Renal cortical epithelial cell (primary cell): Measurements from ENCODE around the gene ARHGAP15. TPM values are rescaled to one million over a fixed set of nuclear protein-coding genes. Genes with fewer than 3 reads are reported as not detected.
A peak's percentile ranks its signal among the peaks of the same experiment; 100 is the strongest.

Experiments used
- DNase-seq: peaks from one replicate; pipeline ENCODE4 v3.0.0-alpha.2; 2011; ENCODE audit warnings: low read depth
- total RNA-seq: library from RNA; depleted of rRNA; stranded (reverse); fragments of >200 nt; gene quantifications from 2 replicates; pipeline ENCODE4 v1.2.3, GENCODE V29; 2014

Gene ARHGAP15
- total RNA-seq, 1 donor from 2014 or later = not detected

DNA sequence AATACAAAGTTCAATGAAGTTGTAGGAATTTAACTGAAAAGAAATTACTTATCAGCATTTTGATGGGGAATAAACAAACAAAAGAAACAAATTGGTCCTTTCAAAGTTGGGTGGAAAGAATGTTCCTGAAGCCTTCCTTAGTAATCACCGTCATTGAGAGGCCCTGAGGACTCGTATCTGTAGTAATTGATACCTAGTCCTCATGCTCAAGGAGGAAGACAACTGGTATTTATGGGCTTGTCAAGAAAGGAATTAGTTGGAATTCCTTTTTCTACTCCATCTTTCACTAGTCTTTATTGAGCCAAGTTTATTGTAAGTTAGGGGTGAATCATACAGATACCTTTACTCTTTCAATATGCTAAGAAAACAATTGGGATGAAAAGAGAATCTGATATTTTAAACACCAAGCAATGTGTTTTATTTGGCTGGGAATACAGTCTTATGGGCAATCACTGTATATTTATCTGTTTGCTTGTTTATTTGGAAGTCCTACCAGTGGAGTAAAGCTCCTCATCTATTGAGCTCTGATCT, 324.8 kb downstream of the ARHGAP15 start:
- no peak for DNase-seq

DNA sequence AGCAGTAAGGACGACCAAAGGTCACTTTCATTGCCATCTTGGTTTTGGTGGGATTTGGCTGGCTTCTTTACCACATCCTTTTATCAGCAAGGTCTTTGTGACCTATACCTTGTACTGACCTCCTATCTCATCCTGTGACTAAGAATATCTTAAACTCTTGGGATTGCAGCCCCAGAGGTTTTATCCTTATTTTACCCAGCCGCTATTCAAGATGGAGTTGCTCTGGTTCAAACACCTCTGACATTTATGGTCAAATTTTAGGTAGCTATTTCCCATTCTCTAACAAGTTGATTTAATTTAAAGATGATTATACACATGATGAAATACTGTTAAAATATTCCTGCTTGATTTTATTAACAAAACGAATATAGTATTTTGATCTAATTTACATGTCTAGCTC, 326.1 kb downstream of the ARHGAP15 start:
- no peak for DNase-seq

DNA sequence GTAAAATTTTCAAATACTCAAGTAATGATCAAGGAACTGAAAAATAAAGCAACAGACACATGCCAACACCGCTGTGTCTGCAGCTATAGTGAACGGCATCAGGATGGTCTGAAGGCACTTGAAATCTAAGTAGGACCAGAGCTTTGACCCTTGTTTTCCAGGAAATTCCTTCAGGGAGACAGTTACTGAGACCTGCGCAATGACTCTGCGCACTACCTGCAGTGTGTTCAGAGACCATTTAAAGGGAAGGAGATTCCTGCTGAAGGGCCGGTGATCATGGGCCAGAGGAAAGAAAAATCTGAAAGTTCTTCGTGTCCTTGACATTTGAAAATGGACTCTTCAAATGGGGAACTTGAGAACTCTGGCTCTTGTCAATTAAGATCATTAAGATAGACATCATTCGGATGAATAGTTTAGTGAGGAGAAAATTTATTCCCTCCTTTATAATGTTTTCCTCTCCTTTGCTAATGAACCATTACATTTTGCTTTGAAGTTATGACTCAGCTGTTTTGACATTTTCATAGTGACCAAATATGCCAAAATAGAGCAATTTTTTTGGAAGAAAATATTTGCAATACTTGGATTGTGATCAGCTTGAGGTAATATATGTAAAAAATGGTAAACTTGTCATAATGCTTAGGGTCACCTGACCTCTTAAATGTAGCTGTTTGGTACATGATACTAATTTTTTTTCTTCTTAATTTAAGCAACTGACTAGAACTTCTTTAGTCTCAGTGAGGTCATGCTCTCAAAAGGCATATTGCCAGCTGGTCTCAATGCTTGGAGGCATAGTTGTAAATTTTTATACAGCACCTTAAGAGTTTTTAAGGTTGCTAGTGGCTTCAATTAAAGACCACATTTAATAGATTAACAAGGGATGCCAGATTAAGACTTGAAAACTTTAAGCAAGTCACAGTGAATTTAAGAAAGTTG, 329.3 kb downstream of the ARHGAP15 start:
- peak; percentile 49 for DNase-seq

DNA sequence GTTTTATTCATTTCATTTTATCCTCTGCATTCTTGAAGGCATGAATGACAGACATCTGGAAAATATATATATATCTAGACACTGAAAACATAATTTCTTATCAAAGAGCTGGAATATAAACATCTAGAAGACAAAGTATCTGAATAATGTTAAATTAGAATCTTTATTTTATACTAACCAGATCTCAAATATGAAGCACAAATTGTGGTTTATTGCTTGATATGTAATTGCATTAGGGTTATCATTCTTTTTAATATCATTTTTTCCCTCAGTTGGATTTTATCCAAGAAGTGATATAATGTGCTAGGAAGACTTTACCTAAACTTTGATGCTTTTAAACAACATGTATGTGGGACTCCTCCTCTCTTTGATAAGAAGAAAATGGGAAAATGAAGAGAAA, 331.2 kb downstream of the ARHGAP15 start:
- DNase-seq = no peak

DNA sequence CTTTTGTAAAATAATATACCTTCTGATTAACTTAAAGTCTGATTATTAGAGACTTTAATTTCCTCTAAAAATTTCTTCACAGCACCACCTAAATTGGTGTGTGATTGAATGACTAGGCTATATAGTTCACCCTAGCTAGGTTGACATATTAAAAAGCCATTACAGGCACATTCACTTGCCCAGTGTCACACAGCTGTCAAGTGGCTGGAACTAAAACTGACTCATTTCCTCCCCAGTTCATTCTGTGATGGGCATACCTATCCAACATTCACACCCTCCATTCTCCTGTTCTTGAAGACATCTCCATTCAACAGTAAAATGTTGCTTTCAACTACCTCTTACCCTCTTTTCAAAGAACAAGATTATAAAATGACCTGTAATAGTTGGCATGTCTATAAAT, 334.5 kb downstream of the ARHGAP15 start:
- DNase-seq = peak; percentile 1

DNA sequence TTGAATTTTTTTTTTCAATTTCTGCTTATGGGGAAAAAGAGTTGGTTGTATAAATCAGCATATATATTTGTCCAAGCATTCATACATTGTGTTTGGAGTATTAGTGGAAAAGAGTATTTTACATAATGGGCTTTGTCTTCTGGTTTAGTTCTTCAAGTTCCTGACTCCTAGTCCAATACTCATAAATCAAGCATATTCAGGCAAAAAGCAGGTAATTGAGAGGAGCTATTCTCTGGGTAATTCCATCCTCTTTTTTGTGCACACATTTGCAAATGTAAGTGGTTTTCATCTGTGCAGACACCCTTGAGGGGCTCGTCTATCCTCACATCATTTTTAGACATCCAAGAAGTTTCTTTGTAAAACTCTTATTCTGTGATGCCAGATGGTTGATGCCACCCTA, 337.2 kb downstream of the ARHGAP15 start:
- no peak for DNase-seq

DNA sequence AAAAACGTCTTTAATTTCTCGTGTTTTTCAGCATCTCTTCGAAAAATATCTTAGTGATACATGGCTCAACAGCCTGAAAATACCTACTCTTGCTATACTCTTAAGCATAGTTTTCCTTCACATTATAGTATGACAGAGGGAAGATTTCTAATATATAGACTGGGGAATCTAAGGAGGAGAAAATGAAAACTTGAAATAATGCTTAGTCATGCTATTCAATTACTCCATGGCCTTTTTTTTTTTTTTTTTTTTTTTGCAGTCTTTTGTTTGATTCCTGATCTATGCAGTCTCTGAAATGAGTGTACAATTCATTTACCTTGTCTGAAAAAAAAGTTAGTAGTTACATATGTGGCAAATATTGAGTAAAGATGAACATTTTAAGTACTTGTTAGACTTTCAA, 337.8 kb downstream of the ARHGAP15 start:
- DNase-seq = no peak

DNA sequence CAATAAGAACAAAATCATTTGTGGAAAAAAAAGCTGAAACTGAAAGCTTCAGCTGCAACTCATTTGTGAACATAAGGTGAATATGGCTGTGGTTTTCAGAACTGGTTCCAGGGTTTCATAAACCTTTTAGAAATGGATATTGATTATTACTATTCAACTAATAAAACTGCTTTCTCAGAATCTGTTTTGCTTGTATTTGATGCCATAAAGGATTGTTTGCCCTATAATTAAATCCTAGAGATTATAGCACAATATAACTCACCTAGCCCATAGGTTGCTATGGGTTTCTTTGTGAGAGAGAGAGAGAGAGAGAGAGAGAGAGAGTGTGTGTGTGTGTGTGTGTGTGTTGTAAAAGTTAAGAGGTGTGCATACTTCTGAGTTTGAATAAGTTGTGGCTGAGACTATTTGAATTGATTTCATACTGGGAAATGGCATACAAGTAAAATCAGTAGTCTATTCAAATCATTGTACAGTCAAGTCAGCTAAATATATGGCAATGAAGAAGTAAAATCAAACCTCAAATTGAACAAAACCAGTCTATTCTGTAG, 339.2 kb downstream of the ARHGAP15 start:
- DNase-seq = no peak

DNA sequence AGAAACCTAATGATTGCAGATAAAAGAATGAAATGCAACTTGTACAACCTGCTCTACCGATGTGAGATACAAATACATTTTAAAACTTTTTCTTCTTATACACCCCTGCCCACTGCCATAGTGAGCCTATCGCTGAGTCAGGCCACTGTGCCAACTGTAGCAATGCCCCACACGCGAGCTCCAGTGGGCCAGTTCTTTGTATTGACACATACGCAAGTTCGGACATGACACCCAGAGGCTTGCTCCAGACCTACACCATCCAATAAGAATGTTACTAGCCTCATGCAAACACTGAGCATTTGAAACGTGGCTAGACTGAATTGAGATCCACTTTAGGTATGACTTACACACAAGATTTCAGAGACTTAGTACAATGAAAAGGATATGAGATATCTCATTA, 340.1 kb downstream of the ARHGAP15 start:
- no peak for DNase-seq

DNA sequence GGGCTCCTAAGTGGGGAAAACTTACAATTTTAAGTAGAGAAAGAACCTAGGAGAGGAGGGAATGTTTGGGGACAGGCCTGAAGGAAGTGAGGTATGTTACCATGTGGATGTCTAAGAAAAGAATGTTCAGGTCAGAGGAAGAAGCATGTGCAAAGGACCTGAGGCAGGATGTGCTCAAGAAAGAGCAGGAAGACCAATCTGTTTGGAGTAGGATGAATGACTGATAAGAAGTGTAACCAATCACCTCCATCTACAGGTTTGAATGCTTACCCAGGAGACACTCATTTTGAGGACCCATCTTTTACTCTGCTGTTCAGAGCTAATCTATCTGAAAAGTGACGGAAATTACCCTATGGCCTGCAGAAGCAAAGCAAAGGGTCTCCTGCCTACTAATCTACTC, 342.3 kb downstream of the ARHGAP15 start:
- no peak for DNase-seq

DNA sequence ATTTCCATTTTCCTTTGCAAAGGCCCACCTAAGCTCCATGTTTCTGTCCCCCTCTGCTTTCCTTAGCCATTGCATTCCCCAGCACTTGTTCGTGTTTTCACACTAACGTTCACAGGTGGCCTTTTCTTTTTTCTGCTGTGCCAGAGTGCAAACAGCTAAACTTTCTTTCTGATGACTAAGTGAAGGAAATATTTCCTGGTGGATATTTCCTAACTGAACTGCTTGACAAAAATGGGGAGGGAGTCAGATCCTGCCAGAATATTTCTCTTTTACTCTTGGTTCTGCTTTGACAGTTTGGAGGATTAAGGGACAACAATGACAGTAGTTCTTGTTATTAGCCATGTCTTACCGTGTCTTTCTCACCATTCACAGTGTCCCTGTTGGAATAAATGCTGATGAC, 344.0 kb downstream of the ARHGAP15 start:
- DNase-seq = peak; percentile 50

DNA sequence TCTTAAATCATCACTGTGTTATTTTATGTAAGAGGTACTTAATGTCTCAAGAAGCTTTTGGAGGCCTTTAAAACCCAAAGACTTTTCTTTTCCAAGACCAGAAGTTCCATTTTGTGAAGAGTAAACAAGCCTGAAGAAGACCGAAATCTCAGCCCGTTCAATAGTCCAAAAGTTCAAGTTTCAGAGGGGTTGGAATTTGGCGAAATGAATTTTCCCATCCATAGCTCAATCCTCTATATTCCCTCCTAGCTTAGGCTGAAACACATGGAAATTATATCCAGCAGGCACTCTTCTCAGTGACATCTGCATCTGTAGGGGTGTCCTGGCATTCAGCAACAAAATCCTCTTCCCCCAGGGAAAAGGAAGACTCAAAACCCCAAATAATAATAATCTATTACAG, 344.6 kb downstream of the ARHGAP15 start:
- DNase-seq = no peak

DNA sequence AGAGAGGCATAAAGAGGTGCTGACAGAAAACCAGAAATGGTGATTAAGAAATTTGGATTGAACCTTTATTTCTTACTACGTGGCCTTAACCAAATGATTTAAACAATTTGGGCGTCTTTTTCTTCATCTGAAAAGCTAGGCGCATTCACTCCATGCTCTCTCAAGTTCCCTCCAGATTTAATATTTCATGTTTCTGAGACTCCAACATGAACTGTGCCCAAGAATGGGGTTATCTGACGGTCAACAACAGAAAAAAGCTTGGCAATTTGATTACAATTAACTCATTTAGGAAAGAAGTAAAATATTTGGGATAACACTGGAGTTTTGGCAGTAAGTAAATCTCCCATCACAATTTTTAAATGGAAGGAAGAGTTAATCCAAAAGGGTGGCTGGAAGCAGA, 345.4 kb downstream of the ARHGAP15 start:
- DNase-seq = no peak

DNA sequence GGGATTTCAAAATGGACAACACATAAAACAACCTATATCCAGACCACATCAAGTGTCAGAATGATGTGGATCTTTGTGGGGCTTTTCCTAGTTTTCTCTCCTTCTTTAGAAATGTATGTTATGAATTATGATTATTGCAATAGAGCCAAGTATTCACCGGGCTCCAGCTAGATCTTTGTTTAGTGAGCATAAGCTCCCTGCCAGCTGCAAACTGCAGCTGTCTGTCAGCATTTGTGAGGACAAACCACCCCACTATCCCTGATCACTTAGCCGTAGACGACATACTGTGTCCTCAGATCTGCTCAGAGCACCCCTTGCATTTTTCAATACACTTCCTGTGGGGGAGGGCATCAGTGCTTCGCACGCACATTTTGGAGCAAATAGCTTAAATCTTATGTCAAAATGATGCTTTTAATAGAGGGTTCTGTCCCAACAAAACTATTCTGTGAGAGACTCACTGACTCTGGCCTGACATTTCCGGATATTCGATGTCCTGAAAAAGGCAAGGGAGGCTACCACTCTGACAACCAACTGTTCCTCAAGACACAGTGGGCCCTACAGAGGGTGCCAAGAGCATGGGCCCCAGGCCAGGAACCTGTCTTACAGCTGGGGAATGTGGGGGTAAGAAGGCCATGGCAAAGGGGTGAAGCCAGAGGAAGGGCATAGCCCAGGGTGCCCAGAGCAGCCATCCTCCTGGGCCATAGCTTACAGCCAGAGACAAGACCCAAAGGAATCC, 346.0 kb downstream of the ARHGAP15 start:
- DNase-seq = no peak

DNA sequence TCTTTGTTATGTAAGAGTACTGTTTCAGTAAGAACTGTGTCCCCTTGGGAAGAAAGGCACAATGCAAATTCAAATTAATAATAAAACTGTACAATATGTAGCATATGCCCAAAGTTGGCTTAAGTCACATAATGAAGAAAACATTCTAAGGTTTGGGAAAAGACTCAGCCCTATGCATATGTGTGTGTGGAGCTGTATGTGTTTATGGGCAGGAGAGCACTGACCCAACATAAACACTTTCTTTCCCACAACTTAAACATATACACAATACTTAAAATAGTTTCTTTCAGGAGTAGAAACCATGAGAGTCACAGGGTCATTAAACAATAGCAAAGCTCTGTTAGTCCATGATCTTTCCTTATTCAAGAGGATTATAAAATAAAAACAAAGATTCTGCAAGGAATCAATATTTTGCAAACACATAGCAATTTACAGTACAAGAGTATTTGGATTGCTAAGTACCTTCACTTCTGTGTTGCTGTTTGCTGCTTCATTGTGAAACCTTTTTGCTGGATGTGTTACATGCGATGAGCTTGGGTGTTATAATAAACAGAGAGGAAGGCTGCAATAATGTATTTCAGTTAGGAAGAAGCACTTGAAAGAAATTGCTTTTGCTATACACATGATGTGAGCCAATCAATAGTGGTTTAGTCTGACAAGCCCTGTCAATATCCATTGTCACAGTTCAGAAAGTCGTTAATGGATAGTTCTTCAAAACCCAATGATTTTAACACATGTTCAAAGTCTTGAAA, 347.3 kb downstream of the ARHGAP15 start:
- no peak for DNase-seq

DNA sequence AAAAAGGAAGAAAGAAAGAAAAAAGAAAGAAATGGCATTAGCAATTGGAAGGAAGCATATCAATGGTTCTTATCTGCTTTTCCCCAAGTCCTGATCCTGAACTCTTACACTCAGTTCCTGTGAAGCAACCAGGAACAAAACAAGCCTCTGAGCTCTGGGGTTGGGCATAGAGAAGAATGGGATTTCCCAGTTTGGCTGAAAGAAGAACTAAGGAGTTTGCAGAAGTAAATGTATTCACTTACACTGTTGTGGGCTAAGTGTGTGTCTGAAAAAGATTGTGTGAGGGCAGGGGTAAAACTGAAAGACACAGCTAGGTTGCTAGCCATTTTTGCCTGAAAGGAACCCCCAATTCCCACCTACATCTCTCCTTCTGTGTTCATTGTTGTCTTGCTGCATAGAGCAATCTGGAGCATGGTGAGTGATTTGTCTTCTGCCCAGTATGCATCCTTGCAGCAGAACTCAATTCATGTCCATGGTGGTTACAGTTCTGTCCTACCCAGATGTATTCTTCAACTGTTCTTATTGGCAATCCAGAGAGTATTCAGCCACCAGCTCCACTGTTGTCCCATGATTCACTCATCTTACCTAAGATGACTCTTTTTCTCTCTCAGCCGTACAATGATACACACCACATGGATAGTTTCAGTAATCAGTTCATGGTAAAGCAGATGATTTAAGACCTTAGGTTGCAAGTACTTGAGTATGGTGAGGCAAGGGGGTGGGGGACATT, 348.7 kb downstream of the ARHGAP15 start:
- no peak for DNase-seq

DNA sequence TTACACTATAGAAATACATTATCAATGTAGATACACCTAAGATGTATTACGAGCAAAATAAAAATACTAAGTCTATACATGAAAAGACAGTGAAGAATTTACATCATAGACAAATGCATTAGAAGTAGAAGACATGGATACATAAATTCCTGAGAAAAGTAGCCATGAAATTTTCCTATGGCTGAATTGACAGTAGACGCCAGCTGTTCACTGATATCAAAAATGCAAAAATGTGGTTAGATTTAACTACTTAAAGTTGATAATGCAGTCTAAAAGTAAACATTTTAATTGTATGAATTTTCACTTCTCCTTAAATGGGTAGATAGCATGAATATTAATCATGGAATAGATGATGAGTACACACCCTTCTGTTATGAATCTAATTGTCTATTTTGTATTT, 350.9 kb downstream of the ARHGAP15 start:
- DNase-seq = no peak

DNA sequence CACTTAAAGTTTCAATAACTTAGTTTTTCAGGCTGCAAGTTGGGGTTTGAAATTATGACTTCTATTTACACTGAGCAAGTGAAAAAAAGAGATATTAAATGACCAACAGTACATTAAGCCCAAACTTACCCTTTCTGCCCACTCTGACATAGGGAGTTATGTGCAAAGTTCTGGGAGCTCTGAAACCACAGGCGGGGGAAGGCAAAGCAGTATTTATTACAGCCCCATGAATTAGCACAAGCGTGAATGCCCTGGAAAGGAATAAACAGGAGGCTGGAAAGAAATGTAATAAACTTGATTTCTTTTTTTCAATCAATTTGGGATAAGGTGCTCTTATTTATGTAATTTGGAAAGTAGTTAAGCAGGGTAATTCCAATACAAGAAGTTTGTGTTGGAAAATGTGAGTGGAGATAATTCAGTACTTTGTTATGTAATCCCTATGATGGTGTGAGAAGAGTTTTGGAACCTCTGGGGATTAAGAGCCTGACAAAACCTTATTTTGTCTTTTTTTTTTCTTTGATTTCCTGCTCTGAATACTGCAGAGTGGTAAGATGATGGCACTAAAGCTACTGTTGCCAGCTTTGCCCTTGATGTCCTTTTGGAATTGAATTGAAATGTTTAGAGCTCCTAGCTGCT, 351.5 kb downstream of the ARHGAP15 start:
- no peak for DNase-seq

DNA sequence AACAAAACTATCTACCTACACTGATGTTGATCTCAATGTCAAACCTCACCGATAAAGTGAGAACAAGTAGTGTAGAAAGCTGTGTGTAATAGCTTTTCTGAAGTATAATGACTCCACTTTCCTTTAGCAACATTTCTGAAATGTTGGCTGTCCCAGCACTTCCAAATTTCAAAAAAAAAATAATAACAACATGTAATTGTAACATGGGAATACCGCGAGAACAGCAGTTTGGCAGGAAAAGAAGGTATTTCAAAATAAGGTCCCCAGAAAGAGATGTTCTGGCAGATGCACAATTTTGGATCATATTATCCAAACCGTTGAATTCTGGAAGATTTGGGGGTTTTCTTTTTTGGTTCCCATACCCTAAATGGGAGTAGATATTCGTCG, 352.0 kb downstream of the ARHGAP15 start:
- no peak for DNase-seq

DNA sequence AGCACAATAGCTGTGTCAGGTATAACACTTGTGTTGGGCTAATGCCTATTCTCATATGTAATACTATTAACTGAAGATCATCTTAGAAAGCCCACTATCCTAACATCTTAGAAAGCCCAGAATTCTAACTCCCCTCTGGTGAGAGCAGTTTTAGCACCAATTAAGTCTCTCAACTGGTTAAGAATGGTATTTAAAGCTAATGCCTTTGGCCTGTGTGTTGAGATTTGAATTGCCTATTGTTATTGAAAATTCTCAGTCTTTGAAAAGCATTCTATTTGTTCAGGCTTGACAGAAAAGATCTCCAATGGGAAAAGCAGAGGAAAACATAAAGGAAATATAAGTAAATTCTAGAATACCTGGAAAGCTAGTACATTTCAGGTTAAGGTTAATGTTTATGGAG, 352.5 kb downstream of the ARHGAP15 start:
- no peak for DNase-seq

DNA sequence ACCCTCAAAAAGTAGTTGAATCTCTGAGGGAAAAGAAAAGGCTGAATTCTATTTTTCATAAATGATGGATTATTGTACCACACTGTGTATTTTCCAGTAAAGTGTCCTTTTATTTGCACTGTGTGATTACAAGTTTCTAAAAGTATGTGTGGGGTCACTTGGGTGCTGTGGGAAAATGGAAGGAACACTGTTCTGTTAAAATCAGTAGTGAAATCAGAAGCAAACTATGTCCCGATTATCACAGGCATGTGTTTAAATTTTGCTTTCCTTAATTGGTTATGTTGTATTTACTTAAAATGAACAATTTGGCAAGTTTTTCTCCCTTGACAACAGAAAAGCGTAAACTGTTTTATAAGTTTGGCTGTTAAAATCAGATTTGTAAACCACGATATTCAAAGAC, 353.1 kb downstream of the ARHGAP15 start:
- no peak for DNase-seq
